HG03342 (cell line): ENCODE data around the gene C8G.

Source experiments
- ATAC-seq: cut with Tn5 transposase; IDR thresholded peaks from one replicate; pipeline ENCODE4 v1.9.1; 2021; ENCODE audit warnings: mild to moderate bottlenecking, moderate library complexity; ENCODE audit not compliant: unreplicated experiment

Gene C8G

DNA sequence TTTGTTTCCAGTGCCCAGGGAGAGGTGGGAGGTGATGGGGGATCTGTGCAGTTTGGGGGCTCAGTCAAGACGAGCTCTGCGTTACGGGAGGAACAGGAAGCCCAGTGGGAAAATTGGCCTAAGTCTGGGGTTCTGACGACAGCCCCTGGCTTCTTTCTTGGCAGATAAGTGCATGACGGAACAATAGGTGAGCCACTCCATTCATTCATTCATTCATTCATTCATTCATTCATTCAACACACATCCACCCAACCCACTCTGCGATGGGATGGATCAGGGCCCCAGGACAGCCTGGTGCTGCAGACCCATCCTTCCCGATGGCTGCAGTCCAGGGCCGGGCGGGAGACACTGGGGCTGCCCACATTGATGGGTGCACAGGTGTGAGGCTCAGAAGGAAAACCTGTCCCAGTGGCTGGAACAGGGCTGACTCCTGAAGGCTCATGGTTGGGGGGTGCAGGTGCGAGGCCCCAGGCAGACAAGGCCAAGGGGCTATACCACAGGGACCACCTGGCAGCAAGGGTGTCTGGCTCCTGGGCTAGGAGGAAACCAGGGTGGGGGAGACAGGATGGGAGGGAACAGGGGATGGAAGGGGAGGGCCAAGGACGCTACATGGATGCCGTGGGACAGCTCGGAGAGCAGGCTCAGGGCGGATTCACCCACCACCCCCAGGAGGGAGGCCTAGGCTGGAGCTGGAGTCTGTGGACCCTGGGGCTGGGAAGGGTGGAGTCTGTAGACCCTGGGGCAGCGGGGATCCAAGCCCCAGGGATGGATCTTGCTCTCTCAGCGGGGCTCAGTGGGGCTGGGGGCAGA, 35.8 kb downstream of the C8G start:
- no peak for ATAC-seq

DNA sequence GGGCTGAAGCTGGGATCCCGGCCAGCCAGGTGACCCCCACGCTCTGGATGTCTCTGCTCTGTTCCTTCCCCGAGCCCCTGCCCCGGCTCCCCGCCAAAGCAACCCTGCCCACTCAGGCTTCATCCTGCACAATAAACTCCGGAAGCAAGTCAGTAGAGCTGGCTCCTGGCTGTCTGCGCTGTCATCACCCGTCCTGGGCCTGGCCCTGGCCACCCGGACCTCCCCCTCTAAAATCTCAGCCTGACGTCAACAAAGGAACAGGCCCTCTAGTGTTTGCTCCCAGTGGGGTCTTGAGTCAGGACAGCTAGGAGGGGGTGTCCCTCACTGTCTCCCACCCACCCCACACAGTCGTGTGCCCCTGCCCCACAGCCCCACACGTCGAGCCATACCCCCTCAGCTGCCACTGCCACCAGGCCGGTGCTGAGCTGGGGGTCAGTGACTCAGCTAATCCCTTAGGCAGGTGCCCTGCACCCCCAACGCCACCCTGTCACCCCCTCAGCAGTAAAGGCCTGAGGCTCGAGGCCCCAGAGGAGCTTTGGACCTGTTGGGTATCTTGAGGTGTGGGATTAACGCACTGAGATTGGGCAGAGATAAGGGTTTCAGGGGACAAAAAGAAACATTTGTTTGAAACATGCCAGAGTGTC, 36.7 kb downstream of the C8G start:
- ATAC-seq, result no peak

DNA sequence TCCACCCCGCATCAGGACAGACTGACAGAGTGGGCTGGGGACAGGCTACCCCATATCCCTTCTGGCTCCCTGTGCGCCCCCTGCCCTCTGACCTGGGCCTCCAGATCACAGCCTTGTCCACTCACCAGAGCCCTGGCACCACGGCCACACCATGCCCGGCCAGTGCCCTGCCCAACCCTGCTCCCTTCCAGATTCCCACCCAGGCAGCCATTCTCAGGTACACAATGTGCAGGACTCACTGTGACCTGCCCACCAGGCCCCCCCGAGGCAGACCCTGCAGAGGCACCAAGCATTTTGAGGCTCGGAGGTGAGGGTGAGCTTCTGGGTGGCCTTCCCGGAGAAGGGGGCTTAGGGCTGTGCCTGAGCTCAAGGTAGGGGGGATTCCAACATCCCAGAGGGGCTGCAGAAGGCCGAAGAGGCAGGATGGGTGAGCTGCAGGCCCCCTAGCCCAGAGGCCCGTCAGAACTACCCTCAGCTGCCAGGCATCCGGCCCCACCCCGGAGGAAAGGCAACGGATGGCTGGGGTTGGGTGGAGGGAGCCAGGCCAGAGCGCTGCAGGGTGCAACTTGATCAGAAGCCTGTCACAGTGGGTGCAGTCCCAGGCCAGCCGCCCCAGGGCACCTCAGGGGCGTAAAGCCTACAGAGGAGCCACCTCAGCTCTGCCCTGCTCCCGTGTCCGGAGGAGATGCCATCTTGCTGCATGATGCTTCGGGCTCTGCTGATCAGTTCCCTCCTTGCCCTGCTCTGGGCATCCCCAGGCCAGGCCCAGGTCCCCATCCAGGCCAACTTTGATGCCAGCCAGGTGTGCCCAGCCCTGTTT, 37.4 kb downstream of the C8G start, which contains the start of gene LCNL1:
LCNL1 (plus strand) TSS at position 762 of the 820 bp plus-strand sequence. CDS start 594 bp downstream, outside the sequence.
- no peak for ATAC-seq

DNA sequence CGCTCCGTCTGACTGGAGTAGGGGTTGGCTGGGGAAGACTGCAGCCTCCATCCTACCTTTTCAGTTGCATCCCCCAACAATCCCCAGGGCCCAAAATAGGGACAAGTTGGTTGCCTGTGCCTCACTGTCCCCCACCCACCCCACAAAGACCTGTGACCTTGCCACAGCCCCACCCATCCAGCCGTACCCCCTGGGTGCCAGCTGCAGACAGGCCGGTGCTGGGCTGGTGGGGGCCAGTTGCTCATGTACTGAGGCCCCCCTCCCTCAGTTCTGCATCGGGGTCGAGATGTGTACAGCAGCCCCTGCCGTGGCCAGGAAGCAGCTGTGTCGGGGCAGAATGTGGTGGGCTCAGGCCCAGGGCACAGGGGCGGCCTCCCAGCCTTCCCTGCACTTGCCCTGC, 38.1 kb downstream of the C8G start:
- ATAC-seq, result no peak

DNA sequence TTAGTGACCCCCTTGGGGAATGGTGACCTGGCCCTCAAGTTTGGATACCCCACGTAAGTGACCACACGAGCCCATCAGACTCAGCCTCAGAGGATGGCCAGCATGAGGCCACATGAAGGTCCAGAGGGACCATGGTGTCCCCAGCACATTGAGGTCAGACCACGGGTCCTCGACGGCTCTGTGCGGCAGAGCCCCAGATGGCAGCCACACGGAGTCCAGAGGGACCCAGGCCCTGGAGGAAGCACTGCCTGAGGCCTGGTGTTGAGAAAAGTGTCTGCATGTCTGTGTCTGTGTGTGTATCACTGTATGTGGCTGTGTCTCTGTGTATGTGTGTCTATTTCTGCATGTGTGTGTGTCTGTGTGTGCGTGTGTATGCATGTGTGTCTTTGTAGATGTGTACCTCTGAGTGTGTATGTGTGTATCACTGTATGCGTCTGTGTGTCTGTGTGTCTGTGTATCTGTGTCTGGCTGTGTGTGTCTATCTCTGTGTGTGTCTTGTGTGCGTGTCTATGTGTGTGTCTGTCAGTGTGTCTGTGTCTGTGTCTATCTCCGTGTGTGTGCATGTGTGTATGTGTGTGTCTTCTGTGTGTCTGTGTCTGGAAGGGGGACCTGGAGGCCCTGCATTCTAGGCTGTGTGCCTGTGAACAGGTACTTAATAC, 38.7 kb downstream of the C8G start:
- ATAC-seq, result no peak

DNA sequence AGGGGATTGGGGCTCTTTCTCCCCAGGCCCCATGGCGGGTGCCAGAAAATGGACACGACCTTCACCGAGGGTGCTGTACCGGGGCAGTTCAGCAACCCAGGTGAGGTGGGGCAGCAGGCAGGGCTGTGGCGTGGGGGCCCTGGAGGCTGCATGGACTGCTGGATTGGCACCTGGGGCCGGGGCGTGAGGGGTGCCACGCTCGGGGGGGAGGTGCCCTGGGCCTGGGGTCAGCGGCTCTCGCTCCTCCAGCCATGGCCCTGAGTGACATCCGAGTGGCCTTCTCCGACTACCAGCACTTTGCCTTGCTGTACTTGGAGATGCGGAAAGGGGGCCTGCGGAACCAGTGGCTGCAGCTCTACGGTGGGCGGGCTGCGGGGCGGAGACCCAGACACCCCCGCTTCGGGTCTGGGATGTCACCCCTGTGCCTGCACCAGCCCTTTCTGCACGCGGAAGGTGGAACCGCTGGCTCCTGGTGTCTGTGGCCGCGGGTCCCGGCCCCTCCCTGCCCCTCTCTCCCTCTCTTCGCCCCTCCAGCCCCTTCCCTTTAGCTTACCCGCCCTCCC, 39.5 kb downstream of the C8G start:
- no peak for ATAC-seq

DNA sequence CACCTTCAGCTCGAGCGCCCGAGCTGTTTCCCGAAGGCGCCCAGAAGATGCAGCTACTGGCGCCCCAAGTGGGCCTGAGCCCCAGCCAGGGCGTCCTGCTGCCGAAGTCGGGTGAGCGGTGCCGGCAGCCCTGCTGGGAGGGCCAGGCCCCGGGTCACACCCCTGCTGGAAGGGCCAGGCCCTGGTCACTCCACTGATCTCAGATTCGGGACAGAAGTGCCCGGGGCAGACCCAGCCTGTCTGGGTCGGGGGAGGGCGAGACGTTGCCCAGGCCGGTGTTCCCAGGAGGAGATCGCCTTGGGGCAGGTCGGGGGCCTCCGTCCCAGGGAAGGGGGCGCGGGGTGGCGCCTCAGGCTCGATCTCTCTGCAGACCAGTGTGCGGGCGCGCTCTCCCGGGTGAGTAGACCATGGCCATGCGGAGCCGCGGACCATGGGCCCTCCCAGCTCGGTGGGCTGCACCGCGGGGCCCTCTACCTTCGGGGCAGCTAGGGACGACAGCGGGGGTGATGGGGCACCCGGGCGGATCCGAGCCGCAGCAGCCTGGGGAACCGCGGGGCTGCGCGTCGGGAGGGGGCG, 40.1 kb downstream of the C8G start:
- no peak for ATAC-seq

DNA sequence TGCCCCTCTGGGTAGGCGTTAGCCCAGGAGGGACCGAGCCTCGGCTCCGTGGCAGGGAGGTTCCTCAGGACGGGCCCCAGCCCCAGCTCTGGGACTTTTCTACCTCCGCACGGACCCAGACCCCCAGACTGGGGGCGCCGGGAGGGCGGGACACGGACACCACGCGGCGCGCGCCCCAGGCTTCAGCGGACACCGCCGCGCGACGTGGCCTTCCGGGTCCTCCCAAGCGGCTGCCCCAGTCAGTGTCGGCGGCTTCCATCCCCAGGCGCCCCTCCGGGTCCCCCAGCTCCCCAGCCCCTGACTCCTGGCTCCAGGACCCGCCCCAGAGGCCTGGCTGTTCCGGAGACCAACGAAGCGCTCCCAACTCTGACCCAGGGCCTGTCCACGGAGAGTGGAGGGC, 40.8 kb downstream of the C8G start:
- ATAC-seq, result no peak

DNA sequence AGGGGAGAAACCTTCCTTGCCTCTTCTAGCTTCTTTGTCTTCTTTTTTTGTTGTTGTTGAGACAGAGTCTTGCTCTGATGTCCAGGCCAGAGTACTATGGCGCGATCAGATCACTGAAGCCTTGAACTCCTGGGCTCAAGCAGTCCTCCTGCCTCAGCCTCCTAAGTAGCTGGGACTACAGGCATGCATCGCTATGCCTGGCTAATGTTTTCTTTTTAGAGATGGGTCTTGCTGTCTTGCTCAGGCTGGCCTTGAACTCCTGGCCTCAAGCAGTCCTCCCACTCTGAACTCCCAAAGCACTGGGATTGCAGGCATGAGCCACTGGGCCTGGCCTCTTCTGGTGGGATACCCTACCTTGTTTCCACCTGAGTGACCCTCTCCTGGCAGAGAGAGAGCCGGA, 43.8 kb downstream of the C8G start:
- ATAC-seq, result no peak

DNA sequence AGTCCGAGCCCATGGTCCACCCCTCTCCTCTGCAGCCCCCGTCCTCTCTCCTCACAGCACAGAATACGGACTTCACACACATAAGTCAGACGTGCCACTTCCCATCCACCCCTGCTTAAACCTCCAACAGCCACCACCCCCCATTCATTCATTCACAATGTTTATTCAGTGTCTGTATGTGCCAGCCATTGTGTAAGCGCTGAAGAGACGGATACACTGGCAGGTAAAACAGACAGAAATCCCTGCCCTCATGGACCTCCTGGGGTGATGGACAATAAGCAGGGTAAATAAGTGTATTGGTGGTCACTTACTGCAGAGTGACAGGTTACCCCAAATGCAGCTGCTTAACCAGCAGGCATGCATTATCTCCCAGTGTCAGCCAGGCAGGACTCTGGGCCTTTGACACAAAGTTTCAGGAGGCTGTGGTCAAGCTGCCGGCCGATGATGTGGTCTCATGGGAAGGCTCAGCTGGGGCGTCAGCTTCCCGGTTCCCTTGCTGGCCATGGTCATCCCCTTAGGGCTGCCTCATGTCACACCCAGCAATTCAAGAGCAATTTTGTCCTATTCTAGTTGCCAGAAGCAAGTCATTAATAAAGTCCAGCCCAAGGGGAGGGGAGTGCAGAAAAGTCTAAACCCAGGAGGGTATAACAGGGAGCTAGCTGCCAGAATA, 45.3 kb downstream of the C8G start:
- ATAC-seq, result no peak

DNA sequence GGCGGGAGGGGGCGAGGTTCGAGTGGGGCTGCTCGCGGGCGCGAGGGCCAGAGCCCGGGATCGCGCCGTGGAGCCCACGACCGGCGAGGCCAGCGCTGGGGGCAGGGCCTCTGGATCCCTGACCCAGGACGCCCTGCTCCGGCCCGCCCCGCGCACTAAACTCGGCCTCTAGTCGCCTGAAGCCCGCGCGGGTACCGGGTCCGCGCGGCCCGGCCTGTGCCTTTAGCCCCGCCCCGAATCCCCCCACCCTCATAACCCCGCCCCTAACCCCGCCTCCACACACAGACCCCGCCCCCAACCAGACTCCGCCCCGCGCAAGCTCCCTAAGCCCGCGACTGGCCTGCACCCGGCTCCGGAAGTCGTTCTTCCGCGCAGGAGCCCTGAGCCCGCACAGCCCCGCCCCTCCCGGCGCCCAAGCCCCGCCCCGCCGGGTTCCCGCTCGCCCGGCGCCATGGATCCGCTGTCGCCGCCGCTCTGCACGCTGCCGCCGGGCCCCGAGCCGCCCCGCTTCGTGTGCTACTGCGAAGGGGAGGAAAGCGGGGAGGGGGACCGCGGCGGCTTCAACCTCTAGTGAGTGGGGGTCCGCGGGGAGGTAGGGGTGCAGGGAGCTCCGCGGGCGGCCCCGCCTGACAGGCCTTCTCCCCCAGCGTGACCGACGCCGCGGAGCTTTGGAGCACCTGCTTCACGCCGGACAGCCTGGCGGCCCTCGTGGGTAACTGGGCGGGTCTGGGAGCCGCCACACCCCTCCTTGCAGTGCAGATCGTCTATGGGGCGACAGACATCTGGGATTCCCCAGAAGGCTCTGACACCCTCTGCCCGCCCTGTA, 47.2 kb downstream of the C8G start, which contains the start of gene PAXX:
PAXX (plus strand) TSS at position 430 of the 826 bp plus-strand sequence; CDS start at position 452, 22 bp downstream.
- ATAC-seq, result peak; percentile 78

DNA sequence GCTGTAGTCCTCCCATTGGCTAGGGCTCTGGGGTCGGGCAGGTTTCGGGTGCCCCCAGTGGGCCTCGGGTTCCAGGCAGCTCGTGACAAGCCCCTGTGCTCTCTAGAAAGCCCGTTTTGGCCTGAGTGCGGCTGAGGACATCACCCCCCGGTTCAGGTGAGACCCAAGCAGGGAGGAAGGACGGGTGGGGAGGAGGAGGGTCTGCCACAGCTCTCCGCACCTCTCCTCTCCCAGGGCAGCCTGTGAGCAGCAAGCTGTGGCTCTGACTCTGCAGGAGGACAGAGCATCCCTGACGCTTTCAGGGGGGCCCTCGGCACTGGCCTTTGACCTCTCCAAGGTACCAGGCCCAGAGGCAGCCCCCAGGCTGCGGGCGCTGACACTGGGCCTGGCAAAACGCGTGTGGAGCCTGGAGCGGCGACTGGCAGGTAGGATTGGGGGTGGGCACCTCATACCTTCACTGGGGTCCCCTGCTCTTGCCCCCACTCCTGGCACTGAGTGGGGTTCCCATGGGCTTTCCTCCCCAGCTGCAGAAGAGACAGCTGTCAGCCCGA, 47.9 kb downstream of the C8G start:
- no peak for ATAC-seq

DNA sequence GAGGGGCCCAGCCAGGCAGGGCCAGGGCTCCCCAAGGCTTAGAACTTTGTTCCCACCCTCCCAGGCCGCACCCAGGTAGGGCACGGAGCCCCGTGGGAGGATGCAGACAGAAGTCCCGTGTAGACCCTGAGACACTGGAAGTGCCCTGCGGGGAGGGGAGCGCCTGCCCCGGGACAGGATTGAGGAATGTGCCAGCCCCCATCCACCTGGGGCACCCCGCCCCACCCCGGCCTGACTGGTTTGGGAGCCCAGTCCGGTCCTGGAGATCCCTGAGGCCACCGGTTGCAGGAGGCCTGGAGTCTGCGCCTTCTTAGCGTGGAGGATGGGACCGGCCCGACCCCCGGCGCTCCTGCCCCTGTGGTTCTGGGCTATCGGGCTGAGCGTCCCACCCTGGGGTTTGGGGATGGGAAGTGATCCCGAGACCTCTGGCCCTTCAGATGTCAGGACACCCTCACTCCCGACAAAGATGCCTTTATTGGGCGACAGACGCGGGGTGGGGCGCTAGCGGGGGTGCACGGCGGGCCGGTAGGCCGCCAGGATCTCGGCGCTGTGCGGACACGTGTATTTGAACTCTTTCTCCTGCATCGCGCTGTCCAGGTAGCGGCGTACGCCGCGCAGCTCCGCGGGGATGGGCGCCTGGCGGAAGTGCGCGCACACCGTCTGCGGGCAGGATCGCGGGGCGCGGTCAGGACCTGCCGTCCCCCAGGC, 49.3 kb downstream of the C8G start:
- ATAC-seq, result no peak

DNA sequence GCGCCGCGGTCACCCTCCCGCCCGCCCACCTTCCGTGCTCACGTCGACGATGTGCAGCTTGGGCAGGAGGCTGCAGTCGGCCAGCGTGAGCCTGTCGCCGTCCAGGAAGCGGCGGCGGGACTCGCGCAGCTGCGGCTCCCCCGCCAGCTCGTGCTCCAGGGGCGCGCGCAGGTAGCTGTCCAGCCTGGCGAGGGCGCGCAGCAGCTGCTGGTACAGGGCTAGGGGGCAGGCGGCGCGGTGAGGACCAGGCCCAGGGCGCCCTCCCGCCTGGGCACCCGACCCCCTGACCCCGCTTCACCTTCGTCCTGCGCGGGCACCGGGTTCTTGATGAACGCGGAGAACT, 49.8 kb downstream of the C8G start:
- no peak for ATAC-seq

DNA sequence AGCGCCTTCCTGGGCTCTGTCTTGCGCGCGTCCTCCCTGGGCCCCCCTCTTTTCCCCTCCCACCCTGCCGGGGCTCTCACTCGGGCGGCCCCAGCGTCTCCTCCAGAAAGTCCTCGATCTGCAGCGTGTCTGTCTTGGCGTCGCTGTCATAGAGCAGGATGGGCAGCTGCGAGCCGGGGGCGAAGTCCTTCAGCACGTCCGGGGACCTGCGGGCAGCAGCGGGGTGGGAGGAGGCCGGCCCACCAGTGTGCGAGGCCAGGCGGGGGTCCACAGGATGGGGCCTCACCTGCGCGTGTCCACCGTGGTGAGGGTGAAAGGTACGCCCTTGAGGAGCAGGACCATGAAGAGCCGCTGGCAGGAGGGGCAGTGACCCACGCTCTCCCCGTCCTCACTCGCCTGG, 50.3 kb downstream of the C8G start:
- ATAC-seq, result no peak

DNA sequence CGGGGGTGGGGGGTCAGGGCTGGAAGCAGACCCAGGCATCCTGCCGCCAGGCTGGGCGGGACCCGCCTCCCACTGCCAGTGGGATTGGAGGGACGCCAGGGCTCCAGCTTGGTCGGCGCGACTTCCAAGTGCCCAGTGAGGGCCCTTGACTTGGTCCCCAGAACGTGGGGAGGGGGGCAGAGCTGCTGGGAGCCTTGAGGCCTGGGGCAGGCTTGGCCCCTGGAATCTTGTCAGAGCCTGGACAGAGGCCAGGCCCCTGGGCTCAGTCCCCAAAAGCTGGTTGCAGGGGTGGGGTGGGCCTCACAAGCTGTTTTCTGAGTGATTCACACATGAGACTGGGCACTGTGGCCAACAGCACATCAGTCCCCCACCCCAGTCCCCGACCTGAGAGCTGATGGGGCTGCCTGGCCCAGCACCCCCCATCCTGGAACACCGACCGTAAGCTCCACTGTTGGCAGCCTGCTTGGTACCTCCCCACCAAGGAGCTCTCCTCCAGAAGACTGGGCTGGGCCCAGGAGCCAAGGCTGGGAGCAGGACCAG, 50.8 kb downstream of the C8G start:
- no peak for ATAC-seq
